Common myeloid progenitor, CD34-positive (primary cell): Measurements from ENCODE around the gene DCLRE1B.
A peak's percentile ranks its signal among the peaks of the same experiment; 100 is the strongest.

Experiments used
- CTCF ChIA-PET: fragments of 350-600 bp; sonication (Branson Sonifier 250); formaldehyde crosslinking; loops from one replicate; lab custom pipeline; 2021; ENCODE audit warnings: antibody characterized with exemption; lab: Charles Lee
- POLR2A ChIA-PET: fragments of 350-600 bp; sonication (Branson Sonifier 250); formaldehyde crosslinking; loops from one replicate; lab custom pipeline; 2021; ENCODE audit warnings: antibody characterized with exemption; lab: Charles Lee
- DNase-seq, 3 donors: peaks; one replicate each; pipeline versions ENCODE4 v3.0.0 to v3.0.0-alpha.2; 2013
- H3K27ac ChIP-seq, 2 experiments: 1 replicate in 1 of 2; 2 replicates in 1 of 2; pipeline ENCODE4 v1.7.0; 2013; ENCODE audit warnings: inconsistent platforms in 2 of 2, low read length in 2 of 2, mild to moderate bottlenecking in 2 of 2, low read depth in 1 of 2, moderate library complexity in 1 of 2; ENCODE audit not compliant: severe bottlenecking in 2 of 2, insufficient read depth in 1 of 2, poor library complexity in 1 of 2
- H3K27me3 ChIP-seq, 5 experiments: replicated peaks in 2 of 5; 1 replicate in 3 of 5; 2 replicates in 2 of 5; pipeline versions ENCODE4 v1.6.1 to v1.7.0; 2013; ENCODE audit warnings: low read length in 4 of 5, mild to moderate bottlenecking in 2 of 5, moderate library complexity in 2 of 5, inconsistent platforms in 1 of 5; ENCODE audit not compliant: insufficient read depth in 5 of 5, control insufficient read depth in 4 of 5
- H3K36me3 ChIP-seq, 4 experiments: 1 replicate in 2 of 4; 2 replicates in 2 of 4; pipeline versions ENCODE4 v1.6.1 to v1.7.0; 2013; ENCODE audit warnings: low read length in 3 of 4, control low read depth in 1 of 4, mild to moderate bottlenecking in 1 of 4; ENCODE audit not compliant: control insufficient read depth in 4 of 4, insufficient read depth in 4 of 4
- H3K4me1 ChIP-seq, 4 experiments: 1 replicate in 3 of 4; 2 replicates in 1 of 4; pipeline versions ENCODE4 v1.6.1 to v1.7.1; 2013; ENCODE audit warnings: low read length in 3 of 4, mild to moderate bottlenecking in 3 of 4, control low read depth in 1 of 4, inconsistent platforms in 1 of 4, moderate library complexity in 1 of 4; ENCODE audit not compliant: control insufficient read depth in 4 of 4, insufficient read depth in 4 of 4; ENCODE audit errors: control extremely low read depth in 1 of 4
- H3K4me3 ChIP-seq, 7 experiments: 1 replicate in 4 of 7; 2 replicates in 3 of 7; pipeline versions ENCODE4 v1.5.1 to v1.7.0; 2013; ENCODE audit warnings: mild to moderate bottlenecking in 7 of 7, low read length in 6 of 7, moderate library complexity in 6 of 7, inconsistent platforms in 2 of 7, low read depth in 2 of 7, control low read depth in 1 of 7; ENCODE audit not compliant: insufficient read depth in 4 of 7, control insufficient read depth in 1 of 7; ENCODE audit errors: extremely low read depth in 1 of 7
- H3K9me3 ChIP-seq, 5 experiments: 1 replicate in 4 of 5; 2 replicates in 1 of 5; pipeline versions ENCODE4 v1.6.1 to v1.7.1; 2013; ENCODE audit warnings: low read length in 4 of 5, mild to moderate bottlenecking in 2 of 5, inconsistent platforms in 1 of 5, low read depth in 1 of 5, moderate library complexity in 1 of 5; ENCODE audit not compliant: control insufficient read depth in 4 of 5, insufficient read depth in 2 of 5; ENCODE audit errors: control extremely low read depth in 1 of 5
- WGBS: methylation state at CpG from one replicate; pipeline ENCODE4 v1.1.5; 2013; ENCODE audit not compliant: insufficient coverage; 5-methylcytosine and 5-hydroxymethylcytosine counted together

DCLRE1B gene

GRCh38 chr1:113950908-113951307, 45.8 kb downstream of the DCLRE1B start:
- WGBS, result no CpG with 5 or more reads among the region's 1 CpG
- no peaks in the 10 kb centered on the region for H3K9me3 ChIP-seq
- H3K27ac ChIP-seq, result no peak overlapping the region
- no peaks in the 10 kb centered on the region for H3K27me3 ChIP-seq
- peaks cover 23 to 34% (median 31%) of the 10 kb centered on the region in 4 experiments for H3K4me1 ChIP-seq
- ChIA-PET CTCF (interaction anchor here (1.5 to 12.4 kb wide), 5 partner anchors 12 to 116 kb away, joined by 3 to 212 read pairs (median 9); partner anchors contain the start of genes AP4B1 and HIPK1), POLR2A (no interaction called here)
- H3K4me3 ChIP-seq, result no peak overlapping the region
- H3K36me3 ChIP-seq, result peaks cover 7 to 31% (median 16%) of the 10 kb centered on the region in 4 experiments
- DNase-seq, result no peak

GRCh38 chr1:113951719-113952118, 46.6 kb downstream of the DCLRE1B start:
- Histone ChIP-seq H3K27ac (no peak overlapping the region), H3K4me1 (peaks cover 17 to 27% (median 23%) of the 10 kb centered on the region in 4 experiments), H3K36me3 (peaks cover 10 to 34% (median 20%) of the 10 kb centered on the region in 4 experiments), H3K4me3 (no peak overlapping the region), H3K9me3 (no peaks in the 10 kb centered on the region), H3K27me3 (no peaks in the 10 kb centered on the region)
- no CpG with 5 or more reads among the region's 2 CpGs for WGBS
- ChIA-PET CTCF (interaction anchor here (0.7 to 12.4 kb wide), 6 partner anchors 11 to 119 kb away, joined by 3 to 212 read pairs (median 8); partner anchors contain the start of genes AP4B1 and HIPK1), POLR2A (no interaction called here)
- no peak for DNase-seq

- no peak overlapping the region for H3K27ac ChIP-seq
- ChIA-PET POLR2A (no interaction called here), CTCF (interaction anchor here (1.1 to 2.4 kb wide), 3 partner anchors 8 to 123 kb away, joined by 3 to 7 read pairs (median 7); no protein-coding TSS in a partner anchor)
- no peak overlapping the region for H3K4me3 ChIP-seq
- no peaks in the 10 kb centered on the region for H3K4me1 ChIP-seq
- no peaks in the 10 kb centered on the region for H3K27me3 ChIP-seq
- no peak for DNase-seq
- WGBS, result no CpG with 5 or more reads among the region's 1 CpG
- H3K36me3 ChIP-seq, result peaks cover 36 to 80% (median 58%) of the 10 kb centered on the region in 4 experiments
- no peaks in the 10 kb centered on the region for H3K9me3 ChIP-seq
These were observed 52.9 kb downstream of the DCLRE1B start for GRCh38 chr1:113957984-113958383.

GRCh38 chr1:113958691-113959090, 53.6 kb downstream of the DCLRE1B start:
- ChIA-PET POLR2A (interaction anchor here (0.5 kb wide), 1 partner anchor 12 kb away, joined by 3 read pairs; no protein-coding TSS in a partner anchor), CTCF (interaction anchor here (1.1 to 2.4 kb wide), 4 partner anchors 9 to 123 kb away, joined by 3 to 7 read pairs (median 5); no protein-coding TSS in a partner anchor)
- WGBS, result no CpG with 5 or more reads among the region's 1 CpG

GRCh38 chr1:113963281-113963906, 58.3 kb downstream of the DCLRE1B start:
- Histone ChIP-seq H3K27ac (no peak overlapping the region), H3K36me3 (peaks cover 43 to 92% (median 70%) of the 10 kb centered on the region in 4 experiments), H3K4me1 (no peaks in the 10 kb centered on the region), H3K4me3 (no peak overlapping the region), H3K27me3 (no peaks in the 10 kb centered on the region), H3K9me3 (no peaks in the 10 kb centered on the region)
- ChIA-PET POLR2A (interaction anchor here (1.8 kb wide), 1 partner anchor 33 kb away, joined by 6 read pairs; the partner anchor contains the start of gene HIPK1), CTCF (interaction anchor here (0.7 to 2.6 kb wide), 12 partner anchors 9 to 220 kb away, joined by 3 to 16 read pairs (median 4); no protein-coding TSS in a partner anchor)
- peak in 2 of 3 donors; percentile 38 to 45 for DNase-seq
- 95% methylated on average over 4 of the region's 12 CpGs for WGBS

More at GRCh38 chr1:113958691-113959090, 53.6 kb downstream of the DCLRE1B start:
- H3K4me3 ChIP-seq, result no peak overlapping the region
- H3K9me3 ChIP-seq, result no peaks in the 10 kb centered on the region
- H3K36me3 ChIP-seq, result peaks cover 39 to 85% (median 60%) of the 10 kb centered on the region in 4 experiments
- no peak for DNase-seq
- no peak overlapping the region for H3K27ac ChIP-seq
- H3K4me1 ChIP-seq, result no peaks in the 10 kb centered on the region
- H3K27me3 ChIP-seq, result no peaks in the 10 kb centered on the region
